Memory B cell (primary cell): ENCODE measurements around the gene BEGAIN.
A peak's percentile ranks its signal among the peaks of the same experiment; 100 is the strongest.

ENCODE experiments used
- ATAC-seq: fragments of 150-1000 bp; cut with Tn5 transposase; 2 replicates; pipeline ENCODE4 v1.10.0; 2021; ENCODE audit warnings: low read depth, mild to moderate bottlenecking, moderate library complexity
- DNase-seq, 2 donors: peaks; one replicate each; pipeline ENCODE4 v3.0.0; 2022; ENCODE audit warnings: low spot score in 2 of 2
- H3K27ac Mint-ChIP-seq: one replicate; pipeline ENCODE4 v1.8.0; 2022; ENCODE audit warnings: mild to moderate bottlenecking, moderate library complexity, mixed read lengths
- H3K27me3 Mint-ChIP-seq: one replicate; pipeline ENCODE4 v1.8.0; 2022; ENCODE audit warnings: mixed read lengths
- H3K36me3 Mint-ChIP-seq: one replicate; pipeline ENCODE4 v1.8.0; 2022; ENCODE audit warnings: mild to moderate bottlenecking, mixed read lengths
- H3K4me1 Mint-ChIP-seq: one replicate; pipeline ENCODE4 v1.8.0; 2022; ENCODE audit warnings: mixed read lengths
- H3K4me3 Mint-ChIP-seq: one replicate; pipeline ENCODE4 v1.8.0; 2022; ENCODE audit warnings: mild to moderate bottlenecking, moderate library complexity, mixed read lengths
- H3K9me3 Mint-ChIP-seq: one replicate; pipeline ENCODE4 v1.8.0; 2022; ENCODE audit warnings: mixed read lengths

The BEGAIN gene

GRCh38 chr14:100594625-100594951 lies 7.4 kb upstream of the BEGAIN start:
- no peaks in the 10 kb centered on the region for H3K4me1 Mint-ChIP-seq
- no peaks in the 10 kb centered on the region for H3K36me3 Mint-ChIP-seq
- peaks cover 18% of the 10 kb centered on the region for H3K27me3 Mint-ChIP-seq

GRCh38 chr14:100593751-100594624 lies 6.8 kb upstream of the BEGAIN start:
- no peaks in the 10 kb centered on the region for H3K4me1 Mint-ChIP-seq
- no peak overlapping the region for H3K27ac Mint-ChIP-seq
- H3K36me3 Mint-ChIP-seq, result no peaks in the 10 kb centered on the region
- H3K27me3 Mint-ChIP-seq, result peaks cover 17% of the 10 kb centered on the region
- no peak overlapping the region for H3K4me3 Mint-ChIP-seq
- DNase-seq (no peak), ATAC-seq (no peak)
- H3K9me3 Mint-ChIP-seq, result no peaks in the 10 kb centered on the region

More at GRCh38 chr14:100594625-100594951, 7.4 kb upstream of the BEGAIN start:
- no peak overlapping the region for H3K27ac Mint-ChIP-seq
- ATAC-seq, result no peak
- no peaks in the 10 kb centered on the region for H3K9me3 Mint-ChIP-seq
- DNase-seq, result no peak
- H3K4me3 Mint-ChIP-seq, result no peak overlapping the region

- Mint-ChIP-seq H3K27ac (no peak overlapping the region), H3K36me3 (no peaks in the 10 kb centered on the region), H3K27me3 (peaks cover 18% of the 10 kb centered on the region), H3K4me1 (no peaks in the 10 kb centered on the region), H3K4me3 (no peak overlapping the region), H3K9me3 (no peaks in the 10 kb centered on the region)
- ATAC-seq (no peak), DNase-seq (no peak)
Observed at GRCh38 chr14:100592972-100593371, 5.8 kb upstream of the BEGAIN start.

- peaks cover 20% of the 10 kb centered on the region for H3K27me3 Mint-ChIP-seq
- no peak overlapping the region for H3K4me3 Mint-ChIP-seq
- DNase-seq (no peak), ATAC-seq (no peak)
- H3K4me1 Mint-ChIP-seq, result no peaks in the 10 kb centered on the region
- no peak overlapping the region for H3K27ac Mint-ChIP-seq
- no peaks in the 10 kb centered on the region for H3K36me3 Mint-ChIP-seq
- H3K9me3 Mint-ChIP-seq, result no peaks in the 10 kb centered on the region
Observed at GRCh38 chr14:100592461-100592891, 5.3 kb upstream of the BEGAIN start.

GRCh38 chr14:100591453-100592371 lies 4.5 kb upstream of the BEGAIN start:
- Mint-ChIP-seq H3K27ac (no peak overlapping the region), H3K27me3 (peaks cover 20% of the 10 kb centered on the region), H3K4me3 (no peak overlapping the region), H3K9me3 (no peaks in the 10 kb centered on the region), H3K4me1 (no peaks in the 10 kb centered on the region), H3K36me3 (no peaks in the 10 kb centered on the region)
- ATAC-seq (no peak), DNase-seq (no peak)

GRCh38 chr14:100590726-100591452 lies 3.7 kb upstream of the BEGAIN start:
- no peak overlapping the region for H3K4me3 Mint-ChIP-seq
- ATAC-seq, result no peak
- no peaks in the 10 kb centered on the region for H3K36me3 Mint-ChIP-seq
- H3K27me3 Mint-ChIP-seq, result peaks cover 20% of the 10 kb centered on the region
- no peaks in the 10 kb centered on the region for H3K9me3 Mint-ChIP-seq
- no peak overlapping the region for H3K27ac Mint-ChIP-seq
- DNase-seq, result no peak
- H3K4me1 Mint-ChIP-seq, result no peaks in the 10 kb centered on the region

- H3K4me3 Mint-ChIP-seq, result no peak overlapping the region
- ATAC-seq (no peak), DNase-seq (no peak)
- peaks cover 23% of the 10 kb centered on the region for H3K27me3 Mint-ChIP-seq
- H3K9me3 Mint-ChIP-seq, result no peaks in the 10 kb centered on the region
- H3K36me3 Mint-ChIP-seq, result no peaks in the 10 kb centered on the region
- H3K4me1 Mint-ChIP-seq, result no peaks in the 10 kb centered on the region
- H3K27ac Mint-ChIP-seq, result no peak overlapping the region
Observed at GRCh38 chr14:100589760-100590469, 2.7 kb upstream of the BEGAIN start.

- no peak for ATAC-seq
- no peak overlapping the region for H3K4me3 Mint-ChIP-seq
- no peaks in the 10 kb centered on the region for H3K36me3 Mint-ChIP-seq
- H3K27ac Mint-ChIP-seq, result no peak overlapping the region
- H3K9me3 Mint-ChIP-seq, result no peaks in the 10 kb centered on the region
- H3K4me1 Mint-ChIP-seq, result no peaks in the 10 kb centered on the region
- no peak for DNase-seq
- H3K27me3 Mint-ChIP-seq, result peaks cover 23% of the 10 kb centered on the region
Observed at GRCh38 chr14:100589071-100589759, 2.0 kb upstream of the BEGAIN start.

- ATAC-seq (no peak), DNase-seq (no peak)
- Mint-ChIP-seq H3K27ac (no peak overlapping the region), H3K27me3 (peaks cover 26% of the 10 kb centered on the region), H3K4me1 (no peaks in the 10 kb centered on the region), H3K9me3 (no peaks in the 10 kb centered on the region), H3K36me3 (no peaks in the 10 kb centered on the region), H3K4me3 (no peak overlapping the region)
Observed at GRCh38 chr14:100588671-100589070, 1.5 kb upstream of the BEGAIN start.

GRCh38 chr14:100587763-100588411 lies 670 bp upstream of the BEGAIN start:
- no peaks in the 10 kb centered on the region for H3K4me1 Mint-ChIP-seq
- ATAC-seq (no peak), DNase-seq (no peak)
- H3K36me3 Mint-ChIP-seq, result no peaks in the 10 kb centered on the region
- no peak overlapping the region for H3K27ac Mint-ChIP-seq
- peak overlapping the region; percentile 49 for H3K4me3 Mint-ChIP-seq
- no peaks in the 10 kb centered on the region for H3K9me3 Mint-ChIP-seq
- H3K27me3 Mint-ChIP-seq, result peaks cover 30% of the 10 kb centered on the region

GRCh38 chr14:100586403-100587085 lies 673 bp downstream of the BEGAIN start:
- H3K36me3 Mint-ChIP-seq, result no peaks in the 10 kb centered on the region
- no peak overlapping the region for H3K27ac Mint-ChIP-seq
- DNase-seq (no peak), ATAC-seq (no peak)
- no peaks in the 10 kb centered on the region for H3K4me1 Mint-ChIP-seq
- H3K27me3 Mint-ChIP-seq, result peaks cover 26% of the 10 kb centered on the region
- H3K4me3 Mint-ChIP-seq, result peak overlapping the region; percentile 24
- H3K9me3 Mint-ChIP-seq, result no peaks in the 10 kb centered on the region

- no peak for ATAC-seq
- Mint-ChIP-seq H3K27me3 (peaks cover 24% of the 10 kb centered on the region), H3K27ac (no peak overlapping the region), H3K4me3 (peak overlapping the region; percentile 24), H3K4me1 (no peaks in the 10 kb centered on the region), H3K36me3 (no peaks in the 10 kb centered on the region), H3K9me3 (no peaks in the 10 kb centered on the region)
- DNase-seq, result no peak
Observed at GRCh38 chr14:100586153-100586402, 1.1 kb downstream of the BEGAIN start.
